ENCODE measurements around the gene SMYD3. TPM values are rescaled to one million over a fixed set of nuclear protein-coding genes. Genes with fewer than 3 reads are reported as not detected.

Gene SMYD3
- total and polyA plus RNA-seq, 2 of the 4 experiments (the other 2 are of a cell fraction) = 26.5 to 37.6 TPM

DNA sequence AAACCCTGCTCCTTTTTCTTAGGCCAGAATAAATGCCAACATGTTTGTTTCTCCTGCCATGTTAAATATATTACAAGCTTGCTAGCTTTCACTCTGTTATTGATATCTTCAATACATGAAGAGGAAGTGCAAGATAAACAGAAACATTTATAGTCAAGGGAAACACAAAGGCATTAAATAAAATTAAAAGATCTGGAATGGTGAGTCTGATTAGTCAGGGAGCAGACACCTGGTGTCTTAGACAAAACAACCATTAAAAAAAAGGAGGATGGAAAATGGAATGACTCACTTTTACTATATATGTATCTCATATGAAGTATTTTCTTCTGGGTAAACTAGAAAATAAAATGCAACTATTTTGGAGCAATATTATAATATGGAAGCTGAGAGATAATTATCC is 123.3 kb downstream of the SMYD3 start:
- DNase-seq = no peak
- CTCF ChIA-PET = interaction anchor here (0.7 to 2.4 kb wide), 2 partner anchors 10 to 12 kb away, joined by 3 to 6 read pairs; no protein-coding TSS in a partner anchor

More for the DNA sequence above, 123.3 kb downstream of the SMYD3 start:
- H3K9ac ChIP-seq (ENCODE audit: low read depth, low read length) = no peak overlapping the region
- H4K91ac ChIP-seq (ENCODE audit: insufficient read depth, low read depth, low read length) = no peak overlapping the region
- H3K27me3 ChIP-seq (ENCODE audit: control insufficient read depth, insufficient read depth, low read length) = no peaks in the 10 kb centered on the region
- in situ Hi-C loops (cut with MboI; ENCODE audit: low sequenced_read_pairs) = no loop called here
- no peak overlapping the region for H2AK9ac ChIP-seq (replicated peaks; ENCODE audit: low read depth, low read length, poor library complexity)
- intact Hi-C loops (cut with micrococcal nuclease) = no loop called here
- BruUV-seq (replicated peaks) = no TSS peak
- POLR2A ChIA-PET (ENCODE audit: unreplicated experiment) = no interaction called here
- no peak for TF ChIP-seq MAFK (IDR thresholded peaks at IDR 0.05; ENCODE audit: low read depth, low read length)
- TF ChIP-seq POLR2A (IDR thresholded peaks at IDR 0.05; ENCODE audit: low read depth, low read length) = no peak
- no peak for TF ChIP-seq SMC3 (IDR thresholded peaks at IDR 0.05; ENCODE audit: low read depth, low read length)
- no peak for TF ChIP-seq MXI1 (IDR thresholded peaks at IDR 0.05; ENCODE audit: borderline replicate concordance, low read depth, low read length)
- TF ChIP-seq CEBPB (IDR thresholded peaks at IDR 0.05; ENCODE audit: low read depth, low read length) = no peak
- no peak for TF ChIP-seq FOS (IDR thresholded peaks at IDR 0.05; ENCODE audit: low read depth, low read length)
- TF ChIP-seq NFE2L2 (IDR thresholded peaks at IDR 0.05; ENCODE audit: low read depth, low read length) = no peak
- TF ChIP-seq CTCF (conservative IDR thresholded peaks at IDR 0.05; ENCODE audit: low read depth, low read length) = no peak
- TF ChIP-seq, protein P1, sequence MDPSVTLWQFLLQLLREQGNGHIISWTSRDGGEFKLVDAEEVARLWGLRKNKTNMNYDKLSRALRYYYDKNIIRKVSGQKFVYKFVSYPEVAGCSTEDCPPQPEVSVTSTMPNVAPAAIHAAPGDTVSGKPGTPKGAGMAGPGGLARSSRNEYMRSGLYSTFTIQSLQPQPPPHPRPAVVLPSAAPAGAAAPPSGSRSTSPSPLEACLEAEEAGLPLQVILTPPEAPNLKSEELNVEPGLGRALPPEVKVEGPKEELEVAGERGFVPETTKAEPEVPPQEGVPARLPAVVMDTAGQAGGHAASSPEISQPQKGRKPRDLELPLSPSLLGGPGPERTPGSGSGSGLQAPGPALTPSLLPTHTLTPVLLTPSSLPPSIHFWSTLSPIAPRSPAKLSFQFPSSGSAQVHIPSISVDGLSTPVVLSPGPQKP (IDR thresholded peaks at IDR 0.05; ENCODE audit: borderline replicate concordance, low read depth, low read length) = no peak
- H4K5ac ChIP-seq (ENCODE audit: low read depth, low read length) = no peak overlapping the region
- H2AFZ ChIP-seq (replicated peaks; ENCODE audit: low read length, poor library complexity) = no peak overlapping the region
- H3K4ac ChIP-seq (ENCODE audit: low read depth, low read length) = no peak overlapping the region
- H3K27ac ChIP-seq (ENCODE audit: insufficient read depth, low read length) = no peak overlapping the region
- H4K20me1 ChIP-seq (ENCODE audit: insufficient read depth, low read length) = no peaks in the 10 kb centered on the region; the same call in none of the 2 replicates
- no peak overlapping the region for H2BK20ac ChIP-seq (ENCODE audit: low read depth, low read length)
- no peaks in the 10 kb centered on the region for H3K9me3 ChIP-seq (ENCODE audit: control insufficient read depth, insufficient read depth, low read length)
- no peak overlapping the region for H2BK5ac ChIP-seq (ENCODE audit: low read depth, low read length, poor library complexity, severe bottlenecking)
- H3K56ac ChIP-seq (ENCODE audit: extremely low read depth, insufficient read depth, low read length) = no peak overlapping the region
- peaks cover 9 to 11% of the 10 kb centered on the region in 2 experiments; a peak in 1 of 4 replicates for H3K79me1 ChIP-seq (ENCODE audit: low read depth in 1 of 2, low read length in 2 of 2)
- no peak overlapping the region for H4K8ac ChIP-seq (ENCODE audit: low read depth in 2 of 2, low read length in 2 of 2)
- ATAC-seq (ENCODE audit: low read depth) = no peak
- no peaks in the 10 kb centered on the region for H3K36me3 ChIP-seq (ENCODE audit: control insufficient read depth, insufficient read depth, low read length)
- no peak overlapping the region for H2AK5ac ChIP-seq (ENCODE audit: low read depth, low read length)
- no peaks in the 10 kb centered on the region for H3K4me1 ChIP-seq (ENCODE audit: control insufficient read depth, insufficient read depth, low read length)
- H3K9me1 ChIP-seq (ENCODE audit: insufficient read depth, low read length) = no peaks in the 10 kb centered on the region
- no peak overlapping the region for H3K4me3 ChIP-seq (ENCODE audit: insufficient read depth, low read depth, low read length)
- H3K4me2 ChIP-seq (ENCODE audit: low read depth, low read length) = no peak overlapping the region
- no peak overlapping the region for H2BK15ac ChIP-seq (ENCODE audit: low read depth, low read length)
- H3K23ac ChIP-seq (ENCODE audit: low read depth, low read length) = no peak overlapping the region
- dilution Hi-C loops (cut with HindIII; ENCODE audit: low sequenced_read_pairs, unreplicated experiment) = no loop called here
- H3K18ac ChIP-seq (ENCODE audit: low read depth, low read length) = no peak overlapping the region
- H2BK120ac ChIP-seq (ENCODE audit: low read depth, low read length) = no peak overlapping the region
- no peak overlapping the region for H3K14ac ChIP-seq (replicated peaks; ENCODE audit: low read depth, low read length)
